ENCODE measurements around the gene NEGR1. TPM values are rescaled to one million over a fixed set of nuclear protein-coding genes. Genes with fewer than 3 reads are reported as not detected.

Gene NEGR1
- total RNA-seq, 4 donors from 2014 or later = 4.6 to 5.7 (median 5.0) TPM

- intact Hi-C loops (cut with DNase I; ENCODE audit: low total_unique reads) = no loop called here
- TF ChIP-seq POLR2A (IDR thresholded peaks at IDR 0.05) (no peak), CTCF (IDR thresholded peaks at IDR 0.05 in 4 of 5, conservative IDR thresholded peaks at IDR 0.05 in 1 of 5) (no peak)
These were observed 710.3 kb downstream of the NEGR1 start for GRCh38 chr1:71572038-71572437.

GRCh38 chr1:71566413-71566812, 715.9 kb downstream of the NEGR1 start:
- ATAC-seq (no peak), DNase-seq (no peak)
- in situ Hi-C loops (cut with MboI; ENCODE audit: low sequenced_read_pairs in 4 of 4) (no loop called here), intact Hi-C loops (cut with DNase I; ENCODE audit: low total_unique reads) (no loop called here)
- Histone ChIP-seq H3K9me3 (no peaks in the 10 kb centered on the region), H3K27ac (no peak overlapping the region), H3K4me3 (no peak overlapping the region), H3K36me3 (no peaks in the 10 kb centered on the region), H3K27me3 (no peaks in the 10 kb centered on the region), H3K4me1 (no peaks in the 10 kb centered on the region)
- TF ChIP-seq CTCF (IDR thresholded peaks at IDR 0.05 in 4 of 5, conservative IDR thresholded peaks at IDR 0.05 in 1 of 5) = no peak
- TF ChIP-seq POLR2A (IDR thresholded peaks at IDR 0.05) = no peak

More at GRCh38 chr1:71572038-71572437, 710.3 kb downstream of the NEGR1 start:
- Histone ChIP-seq H3K27ac (no peak overlapping the region), H3K27me3 (no peaks in the 10 kb centered on the region), H3K9me3 (no peaks in the 10 kb centered on the region), H3K4me3 (no peak overlapping the region), H3K36me3 (no peaks in the 10 kb centered on the region), H3K4me1 (no peaks in the 10 kb centered on the region)
- DNase-seq (no peak), ATAC-seq (no peak)
- in situ Hi-C loops (cut with MboI; ENCODE audit: low sequenced_read_pairs in 4 of 4) = no loop called here

GRCh38 chr1:71565831-71566230, 716.5 kb downstream of the NEGR1 start:
- TF ChIP-seq CTCF (IDR thresholded peaks at IDR 0.05 in 4 of 5, conservative IDR thresholded peaks at IDR 0.05 in 1 of 5) (no peak), POLR2A (IDR thresholded peaks at IDR 0.05) (no peak)
- Histone ChIP-seq H3K27me3 (no peaks in the 10 kb centered on the region), H3K4me3 (no peak overlapping the region), H3K36me3 (no peaks in the 10 kb centered on the region), H3K4me1 (no peaks in the 10 kb centered on the region), H3K9me3 (no peaks in the 10 kb centered on the region), H3K27ac (no peak overlapping the region)
- intact Hi-C loops (cut with DNase I; ENCODE audit: low total_unique reads) (no loop called here), in situ Hi-C loops (cut with MboI; ENCODE audit: low sequenced_read_pairs in 4 of 4) (no loop called here)
- DNase-seq (no peak), ATAC-seq (no peak)

GRCh38 chr1:71565262-71565661, 717.1 kb downstream of the NEGR1 start:
- ATAC-seq = peak; percentile 51 to 58
- H3K4me1 ChIP-seq = no peaks in the 10 kb centered on the region
- no peak overlapping the region for H3K27ac ChIP-seq
- H3K27me3 ChIP-seq = no peaks in the 10 kb centered on the region
- H3K36me3 ChIP-seq = no peaks in the 10 kb centered on the region
- TF ChIP-seq CTCF (IDR thresholded peaks at IDR 0.05 in 4 of 5, conservative IDR thresholded peaks at IDR 0.05 in 1 of 5) (no peak), POLR2A (IDR thresholded peaks at IDR 0.05) (no peak)
- intact Hi-C loops (cut with DNase I; ENCODE audit: low total_unique reads) = no loop called here
- in situ Hi-C loops (cut with MboI; ENCODE audit: low sequenced_read_pairs in 4 of 4) = no loop called here
- DNase-seq = peak; percentile 10 to 49
- H3K9me3 ChIP-seq = no peaks in the 10 kb centered on the region
- no peak overlapping the region for H3K4me3 ChIP-seq

GRCh38 chr1:71562298-71562697, 720.0 kb downstream of the NEGR1 start:
- Histone ChIP-seq H3K4me1 (no peaks in the 10 kb centered on the region), H3K4me3 (no peak overlapping the region), H3K27me3 (no peaks in the 10 kb centered on the region), H3K9me3 (no peaks in the 10 kb centered on the region), H3K27ac (no peak overlapping the region), H3K36me3 (no peaks in the 10 kb centered on the region)
- no peak for DNase-seq
- TF ChIP-seq POLR2A (IDR thresholded peaks at IDR 0.05) = no peak
- TF ChIP-seq CTCF (IDR thresholded peaks at IDR 0.05 in 4 of 5, conservative IDR thresholded peaks at IDR 0.05 in 1 of 5) = no peak
- ATAC-seq = no peak
- in situ Hi-C loops (cut with MboI; ENCODE audit: low sequenced_read_pairs in 4 of 4) (no loop called here), intact Hi-C loops (cut with DNase I; ENCODE audit: low total_unique reads) (no loop called here)
